ENCODE measurements around the gene R3HDM1. TPM values are rescaled to one million over a fixed set of nuclear protein-coding genes. Genes with fewer than 3 reads are reported as not detected.

R3HDM1 gene
- total and polyA plus RNA-seq, 4 donors = 9.3 to 31.5 (median 16.8) TPM

Small RNAs within 50 kb of the gene (microRNA-seq; reads per million reads assigned to microRNA genes)
- 25.8 to 58.4 reads per million in 2 donors for gene MIR128-1

Other genes with a start within 250 kb of the R3HDM1 start
- gene ZRANB3, start 266 bp upstream of the R3HDM1 start, total RNA-seq = 1 to 10 TPM; 3.6 to 4.2 TPM
- 1 to 10 TPM in 1 of 2 donors, not detected in 1; 3.8 TPM for gene ZRANB3, start 266 bp upstream of the R3HDM1 start, polyA plus RNA-seq
- 10 to 100 TPM; 85.8 to 96.8 TPM for gene UBXN4, start 210.4 kb downstream of the R3HDM1 start, total RNA-seq
- gene UBXN4, start 210.4 kb downstream of the R3HDM1 start, polyA plus RNA-seq = 10 to 100 TPM; 32.2 to 47.3 TPM